SK-N-MC (cell line): ENCODE measurements around the gene AIMP1.

Experiments
- DNase-seq: peaks from one replicate; pipeline ENCODE4 v3.0.0-alpha.2; 2011; ENCODE audit warnings: low read depth, low spot score
- H3K27ac ChIP-seq: fragments of 200-600 bp; sonication (generic); 2 replicates; pipeline ENCODE4 v1.5.1; 2016; ENCODE audit warnings: mixed run types
- H3K36me3 ChIP-seq: fragments of 200-600 bp; sonication (generic); 2 replicates; pipeline ENCODE4 v1.6.1; 2017; ENCODE audit warnings: antibody characterized with exemption, low read length, mixed read lengths; ENCODE audit not compliant: insufficient read depth
- H3K4me3 ChIP-seq: fragments of 200-600 bp; sonication (generic); 2 replicates; pipeline ENCODE4 v1.5.1; 2016
- H3K9ac ChIP-seq: fragments of 200-600 bp; sonication (generic); 2 replicates; pipeline ENCODE4 v1.8.0; 2017; ENCODE audit warnings: mixed run types, mixed read lengths; ENCODE audit not compliant: insufficient read length
- H3K9me3 ChIP-seq: fragments of 200-600 bp; sonication (generic); 2 replicates; pipeline ENCODE4 v1.6.1; 2017; ENCODE audit warnings: low read depth, mild to moderate bottlenecking, antibody characterized with exemption, low read length, moderate library complexity, mixed read lengths
- EZH2 ChIP-seq: fragments of 200-600 bp; sonication (generic); IDR thresholded peaks from one replicate; pipeline ENCODE4 v1.6.1; 2017; ENCODE audit warnings: antibody characterized with exemption
- FOXP2 ChIP-seq: optimal IDR thresholded peaks from 2 replicates; pipeline ENCODE3; 2011; ENCODE audit warnings: mild to moderate bottlenecking, moderate library complexity; ENCODE audit not compliant: insufficient read depth; ENCODE audit errors: extremely low read length, control extremely low read depth
- POLR2AphosphoS5 ChIP-seq: IDR thresholded peaks from 2 replicates; pipeline ENCODE4 v1.6.1; 2012; ENCODE audit warnings: mild to moderate bottlenecking, low read depth, low read length, borderline replicate concordance

AIMP1 gene

DNA sequence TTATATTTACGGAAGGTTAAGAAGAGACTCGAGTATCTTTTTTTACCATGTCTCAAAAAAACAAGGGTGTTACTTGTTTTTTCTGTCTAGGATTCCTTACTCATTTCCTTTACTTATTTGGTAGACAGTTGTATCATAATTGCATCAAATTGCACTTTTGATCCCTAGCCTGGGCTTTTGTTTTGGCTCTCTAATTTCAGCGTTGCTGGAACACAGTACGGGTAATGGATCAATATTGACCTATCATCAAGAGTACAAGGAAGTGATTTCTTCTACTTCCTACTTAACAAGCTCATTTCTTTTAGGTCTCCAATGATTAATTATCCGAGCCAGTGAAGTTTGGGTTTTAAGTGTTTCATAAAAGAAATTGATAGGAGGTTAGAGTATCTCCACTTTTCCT is 16.8 kb downstream of the AIMP1 start:
- Histone ChIP-seq H3K9ac (no peak overlapping the region), H3K4me3 (no peak overlapping the region), H3K9me3 (no peaks in the 10 kb centered on the region; the same call in none of the 2 replicates), H3K27ac (no peak overlapping the region), H3K36me3 (peaks cover 90% of the 10 kb centered on the region)
- TF ChIP-seq FOXP2 (no peak), POLR2AphosphoS5 (no peak), EZH2 (no peak)
- no peak for DNase-seq

DNA sequence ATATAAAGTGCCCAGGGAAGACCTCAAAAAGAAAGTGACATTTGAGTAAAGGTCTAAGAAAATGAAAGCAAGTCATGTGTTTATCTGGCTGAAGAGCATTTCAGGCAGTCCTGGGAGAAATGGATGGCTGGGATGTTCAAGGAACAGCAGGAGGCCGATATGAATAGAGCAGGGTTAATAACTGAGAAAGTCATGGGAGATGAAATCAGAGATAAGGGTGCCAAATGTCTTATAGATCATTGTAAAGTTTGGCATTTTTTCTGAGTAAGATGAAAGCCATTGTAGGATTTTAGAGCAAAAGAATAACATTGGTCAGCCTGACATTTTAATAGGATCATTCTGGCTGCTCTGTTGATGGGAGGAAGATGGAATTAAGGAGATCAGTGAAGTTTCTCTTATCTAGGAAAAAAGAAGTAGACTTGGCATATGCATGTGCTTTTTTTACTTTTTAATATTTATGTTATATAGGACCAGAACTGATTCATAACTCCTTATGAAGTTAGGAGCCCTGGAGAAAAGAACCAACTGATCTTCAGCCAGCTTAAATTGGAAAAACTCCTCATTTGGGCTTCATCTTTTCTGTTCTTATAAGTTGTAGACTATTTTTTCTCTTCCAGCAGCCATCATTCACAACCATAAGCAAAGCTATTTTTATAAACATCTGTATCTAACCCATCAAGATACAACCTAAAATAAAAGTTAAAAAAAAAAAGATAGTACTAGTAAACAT is 18.6 kb downstream of the AIMP1 start:
- TF ChIP-seq POLR2AphosphoS5 (no peak), EZH2 (no peak), FOXP2 (no peak)
- Histone ChIP-seq H3K4me3 (no peak overlapping the region), H3K9ac (no peak overlapping the region), H3K36me3 (peaks cover 92% of the 10 kb centered on the region), H3K9me3 (no peaks in the 10 kb centered on the region; the same call in none of the 2 replicates), H3K27ac (no peak overlapping the region)
- no peak for DNase-seq

DNA sequence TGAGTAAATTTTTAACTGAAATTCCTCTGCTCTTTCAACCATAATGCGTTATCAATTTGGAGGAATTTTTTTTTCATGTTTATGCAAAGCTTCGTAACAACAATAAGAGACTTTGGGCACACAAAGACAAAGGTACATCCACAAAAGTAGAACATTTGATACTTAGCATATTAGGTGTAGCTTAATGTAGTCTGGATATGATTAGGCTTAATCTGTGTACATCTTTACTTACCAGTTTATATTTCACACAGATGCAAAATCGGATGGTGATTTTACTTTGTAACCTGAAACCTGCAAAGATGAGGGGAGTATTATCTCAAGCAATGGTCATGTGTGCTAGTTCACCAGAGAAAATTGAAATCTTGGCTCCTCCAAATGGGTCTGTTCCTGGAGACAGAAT is 20.3 kb downstream of the AIMP1 start:
- no peak overlapping the region for H3K4me3 ChIP-seq
- H3K9ac ChIP-seq = no peak overlapping the region
- H3K27ac ChIP-seq = no peak overlapping the region
- DNase-seq = no peak
- peaks cover 95% of the 10 kb centered on the region for H3K36me3 ChIP-seq
- TF ChIP-seq FOXP2 (no peak), EZH2 (no peak), POLR2AphosphoS5 (no peak)
- H3K9me3 ChIP-seq = peaks cover 7% of the 10 kb centered on the region

DNA sequence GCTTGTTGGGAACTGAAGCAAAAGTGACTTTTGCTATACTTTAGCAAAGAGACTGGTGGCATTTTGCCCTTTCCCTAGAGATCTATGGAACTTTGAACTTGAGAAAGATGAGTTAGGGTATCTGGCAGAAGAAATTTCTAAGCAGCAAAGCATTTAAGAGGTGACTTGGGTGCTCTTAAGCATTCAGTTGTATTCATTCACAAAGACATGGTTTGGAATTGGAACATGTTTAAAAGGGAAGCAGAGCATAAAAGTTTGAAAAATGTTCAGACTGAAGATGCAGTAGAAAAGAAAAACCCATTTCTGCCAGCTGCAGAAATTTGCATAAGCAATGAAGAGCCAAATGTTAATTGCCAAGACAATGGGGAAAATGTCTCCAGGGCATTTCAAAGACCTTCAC is 21.6 kb downstream of the AIMP1 start:
- Histone ChIP-seq H3K36me3 (peaks cover 97% of the 10 kb centered on the region), H3K4me3 (no peak overlapping the region), H3K9ac (no peak overlapping the region), H3K27ac (no peak overlapping the region), H3K9me3 (peaks cover 7% of the 10 kb centered on the region)
- no peak for TF ChIP-seq FOXP2
- TF ChIP-seq POLR2AphosphoS5 = no peak
- TF ChIP-seq EZH2 = no peak
- DNase-seq = no peak

DNA sequence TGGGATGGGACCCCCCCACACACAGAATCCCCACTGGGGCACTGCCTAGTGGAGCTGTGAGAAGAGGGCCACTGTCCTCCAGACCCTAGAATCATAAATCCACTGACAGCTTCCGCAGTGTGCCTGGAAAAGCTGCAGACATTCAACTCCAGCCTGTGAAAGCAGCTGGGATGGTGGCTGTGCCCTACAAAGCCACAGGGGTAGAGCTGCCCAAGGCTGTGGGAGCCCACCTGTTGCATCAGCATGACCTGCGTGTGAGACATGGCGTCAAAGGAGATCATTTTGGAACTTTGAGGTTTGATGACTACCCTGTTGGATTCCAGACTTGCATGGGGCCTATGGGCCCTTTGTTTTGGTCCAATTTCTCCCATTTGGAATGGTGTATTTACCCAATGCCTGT is 22.3 kb downstream of the AIMP1 start:
- H3K4me3 ChIP-seq = no peak overlapping the region
- H3K36me3 ChIP-seq = peaks cover 98% of the 10 kb centered on the region
- no peak overlapping the region for H3K27ac ChIP-seq
- peaks cover 7% of the 10 kb centered on the region for H3K9me3 ChIP-seq
- no peak overlapping the region for H3K9ac ChIP-seq
- no peak for DNase-seq
- no peak for TF ChIP-seq POLR2AphosphoS5
- no peak for TF ChIP-seq FOXP2
- TF ChIP-seq EZH2 = no peak

DNA sequence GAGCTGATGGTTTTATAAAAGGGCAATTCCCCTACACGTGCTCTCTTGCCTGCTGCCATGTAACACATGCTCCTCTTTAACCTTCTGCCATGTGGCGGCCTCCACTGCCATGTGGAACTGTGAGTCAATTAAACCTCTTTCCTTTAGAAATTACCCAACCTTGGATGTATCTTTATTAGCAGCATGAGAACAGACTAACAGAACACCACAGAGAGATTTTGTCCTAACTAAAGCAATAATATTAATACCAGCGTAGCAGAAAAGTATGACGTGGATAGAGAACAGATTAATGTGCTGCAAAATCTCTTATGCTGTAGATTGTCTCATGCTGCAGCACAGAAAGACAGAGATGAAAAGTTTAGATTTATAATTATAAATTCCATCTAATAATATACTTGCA is 23.1 kb downstream of the AIMP1 start:
- Histone ChIP-seq H3K9ac (no peak overlapping the region), H3K4me3 (no peak overlapping the region), H3K27ac (no peak overlapping the region), H3K36me3 (peaks cover 97% of the 10 kb centered on the region), H3K9me3 (peaks cover 7% of the 10 kb centered on the region)
- DNase-seq = no peak
- TF ChIP-seq EZH2 (no peak), FOXP2 (no peak), POLR2AphosphoS5 (no peak)

DNA sequence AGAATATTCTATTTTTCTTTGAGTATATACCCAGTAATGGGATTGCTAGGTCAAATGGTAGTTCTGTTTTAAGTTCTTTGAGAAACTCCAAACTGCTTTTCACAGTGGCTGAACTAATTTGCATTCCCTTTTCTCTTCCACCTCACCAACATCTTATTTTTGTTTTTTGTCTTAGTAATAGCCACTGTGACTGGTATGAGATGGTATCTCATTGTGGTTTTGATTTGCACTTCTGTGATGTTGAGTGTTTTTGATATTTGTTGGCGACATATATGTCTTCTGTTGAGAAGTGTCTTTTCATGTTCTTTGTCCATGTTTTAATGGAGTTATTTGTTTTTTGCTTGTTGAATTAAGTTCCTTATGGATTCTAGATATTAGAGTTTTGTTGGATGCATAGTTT is 24.4 kb downstream of the AIMP1 start:
- DNase-seq = no peak
- Histone ChIP-seq H3K4me3 (no peak overlapping the region), H3K27ac (no peak overlapping the region), H3K36me3 (peaks cover 94% of the 10 kb centered on the region), H3K9me3 (peaks cover 7% of the 10 kb centered on the region), H3K9ac (no peak overlapping the region)
- no peak for TF ChIP-seq FOXP2
- TF ChIP-seq POLR2AphosphoS5 = no peak
- TF ChIP-seq EZH2 = no peak

DNA sequence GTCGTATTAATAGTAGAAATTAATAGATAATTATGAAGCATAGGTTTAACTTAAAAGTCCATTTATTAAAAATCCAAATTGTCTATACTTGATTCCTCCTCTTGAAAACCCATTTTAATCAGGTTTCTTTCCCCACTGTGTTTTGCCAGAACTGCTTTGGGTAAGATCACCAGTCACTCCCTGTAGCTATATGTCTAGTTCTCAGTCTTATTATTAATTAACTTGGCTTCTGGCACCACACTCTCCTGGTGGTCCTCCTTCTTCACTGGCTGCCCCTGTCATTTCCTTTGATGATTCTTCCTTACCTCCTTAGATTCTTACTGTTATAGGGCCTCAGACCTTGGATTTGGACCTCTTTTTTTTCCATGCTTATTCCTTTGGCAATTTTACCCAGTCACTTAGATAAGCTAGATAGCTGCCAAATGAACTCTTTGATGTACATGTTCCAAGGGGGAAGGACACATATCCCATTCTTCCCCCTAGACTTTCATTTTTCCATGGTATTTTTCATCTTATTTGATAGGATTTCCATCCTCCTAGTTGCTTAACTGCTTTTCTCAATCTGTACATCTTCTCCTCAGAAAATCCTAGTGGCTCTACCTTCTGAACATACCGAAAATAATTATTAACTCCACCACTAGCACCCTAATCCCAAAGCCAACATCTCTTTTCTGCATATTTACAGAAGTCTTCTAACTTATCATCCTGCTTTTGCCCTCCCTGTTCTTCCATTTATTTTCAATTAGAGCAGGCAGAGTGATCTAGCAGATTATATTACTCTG is 27.7 kb downstream of the AIMP1 start:
- Histone ChIP-seq H3K9me3 (peaks cover 7% of the 10 kb centered on the region; the same call in 1 of the 2 replicates), H3K36me3 (peaks cover 84% of the 10 kb centered on the region), H3K27ac (peak overlapping the region; percentile 52), H3K4me3 (no peak overlapping the region), H3K9ac (peak overlapping the region; percentile 14)
- TF ChIP-seq FOXP2 = no peak
- TF ChIP-seq POLR2AphosphoS5 = no peak
- no peak for TF ChIP-seq EZH2
- no peak for DNase-seq

DNA sequence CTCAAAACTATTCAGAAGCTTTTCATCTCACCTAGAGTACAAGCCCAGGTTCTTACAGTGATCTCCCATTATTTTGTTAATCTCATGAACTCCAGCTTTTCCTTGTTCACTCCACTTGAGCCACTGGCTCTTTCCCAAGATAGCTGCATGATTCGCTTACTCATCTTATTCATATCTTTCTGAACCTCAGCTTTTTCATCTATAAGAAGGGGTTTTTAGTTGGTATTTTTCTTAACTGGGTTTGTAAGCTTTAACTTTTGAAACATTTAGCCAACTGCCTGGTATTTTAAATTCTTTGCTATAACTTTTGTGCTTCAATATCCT is 28.3 kb downstream of the AIMP1 start:
- TF ChIP-seq EZH2 (no peak), POLR2AphosphoS5 (no peak), FOXP2 (no peak)
- Histone ChIP-seq H3K9me3 (peaks cover 7% of the 10 kb centered on the region; the same call in 1 of the 2 replicates), H3K4me3 (no peak overlapping the region), H3K27ac (peak overlapping the region; percentile 52), H3K36me3 (peaks cover 82% of the 10 kb centered on the region), H3K9ac (peak overlapping the region; percentile 14)
- DNase-seq = no peak
